GM18907 (cell line): ENCODE data around the gene CPNE6.

Experiments used
- ATAC-seq: cut with Tn5 transposase; IDR thresholded peaks from one replicate; pipeline ENCODE4 v1.9.1; 2021; ENCODE audit warnings: mild to moderate bottlenecking, moderate library complexity; ENCODE audit not compliant: unreplicated experiment

CPNE6 gene

DNA sequence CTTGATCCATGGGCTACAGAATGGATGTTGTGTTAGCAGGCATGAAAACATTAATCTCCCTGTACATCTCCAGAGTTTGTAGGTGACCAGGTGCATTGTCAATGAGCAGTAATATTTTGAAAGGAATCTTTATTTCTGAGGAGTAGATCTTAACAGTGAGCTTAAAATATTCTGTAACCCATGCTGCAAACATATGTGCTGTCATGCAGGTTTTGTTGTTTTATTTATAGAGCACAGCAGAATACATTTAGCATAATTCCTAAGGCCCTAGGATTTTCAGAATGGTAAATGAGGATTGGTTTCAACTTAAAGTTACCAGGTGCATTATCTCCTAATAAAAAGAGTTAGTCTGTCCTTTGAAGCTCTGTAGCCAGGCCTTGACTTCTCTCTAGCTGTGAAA, 55.6 kb downstream of the CPNE6 start:
- ATAC-seq = no peak

GRCh38 chr14:24127673-24128072, 56.3 kb downstream of the CPNE6 start:
- ATAC-seq = no peak
